Aorta (tissue), 5 donors: Measurements from ENCODE around the gene ASAP2. TPM values are rescaled to one million over a fixed set of nuclear protein-coding genes. Genes with fewer than 3 reads are reported as not detected.

Experiments
- ATAC-seq: fragments of 200-7000 bp; cut with Tn5 transposase; one replicate; pipeline ENCODE4 v1.9.1; 2022; ENCODE audit warnings: moderate library complexity; ENCODE audit not compliant: low FRiP score
- DNase-seq, 2 donors: peaks; one replicate each; pipeline ENCODE4 v3.0.0-alpha.2; 2020
- H3K27ac ChIP-seq, 2 donors: one replicate each; pipeline ENCODE4 v1.5.1; 2013; ENCODE audit warnings: low read length in 2 of 2, mild to moderate bottlenecking in 2 of 2, moderate library complexity in 2 of 2, control low read depth in 1 of 2, inconsistent platforms in 1 of 2, low read depth in 1 of 2
- H3K27me3 ChIP-seq, 2 donors: one replicate each; pipeline ENCODE4 v1.6.1; 2013; ENCODE audit warnings: control low read depth in 1 of 2, low read length in 1 of 2, mild to moderate bottlenecking in 1 of 2, moderate library complexity in 1 of 2; ENCODE audit not compliant: insufficient read depth in 2 of 2, control insufficient read depth in 1 of 2
- H3K36me3 ChIP-seq, 2 donors: one replicate each; pipeline ENCODE4 v1.6.1; 2013; ENCODE audit warnings: control low read depth in 1 of 2, low read length in 1 of 2, mild to moderate bottlenecking in 1 of 2; ENCODE audit not compliant: insufficient read depth in 2 of 2, control insufficient read depth in 1 of 2
- H3K4me1 ChIP-seq, 2 donors: one replicate each; pipeline ENCODE4 v1.6.1; 2013; ENCODE audit warnings: low read length in 2 of 2, control low read depth in 1 of 2, mild to moderate bottlenecking in 1 of 2, moderate library complexity in 1 of 2; ENCODE audit not compliant: insufficient read depth in 2 of 2, control insufficient read depth in 1 of 2
- H3K4me3 ChIP-seq, 2 donors: one replicate each; pipeline ENCODE4 v1.5.1; 2013; ENCODE audit warnings: low read length in 2 of 2, control low read depth in 1 of 2, mild to moderate bottlenecking in 1 of 2
- H3K9me3 ChIP-seq: one replicate; pipeline ENCODE4 v1.6.1; 2013; ENCODE audit warnings: mild to moderate bottlenecking, low read length; ENCODE audit not compliant: control insufficient read depth
- WGBS, 2 donors: extraction: QIAGEN DNeasy Blood & Tissue Kit; methylation state at CpG; one replicate each; pipeline ENCODE4 v1.1.7; 2013; 5-methylcytosine and 5-hydroxymethylcytosine counted together
- intact Hi-C, 2 donors: fragments of 100-400 bp; cut with DNase I; formaldehyde crosslinking; loops; one replicate each; pipeline versions ENCODE4 v1.14.2 to v1.15.0; 2022
- polyA plus RNA-seq, 2 donors: library from polyadenylated mRNA; stranded (reverse); fragments of 200-250 nt; gene quantifications; one replicate each; pipeline ENCODE4 v1.2.3, GENCODE V29; 2013
- total RNA-seq, 2 donors: library from RNA; stranded (reverse); fragmentation: NEBNext Ultra II Directional; extraction: Animal tissue kit (Norgen Biotek cat#: 25700); gene quantifications; one replicate each; pipeline ENCODE4 v1.2.1, GENCODE V29; 2021
- donor health status: healthy with polysubstance abuse.
- donor health status: Bipolar disorder and iron deficiency.
- donor health status: DM: no; HTN: no; CAD: no.
- donor health status: DM: no; HTN: no; CAD: no.
- donor health status: DM: yes; HTN: yes; CAD: no.

ASAP2 gene
- total and polyA plus RNA-seq, 4 donors: 16.7 to 72.4 (median 48.8) TPM

DNA sequence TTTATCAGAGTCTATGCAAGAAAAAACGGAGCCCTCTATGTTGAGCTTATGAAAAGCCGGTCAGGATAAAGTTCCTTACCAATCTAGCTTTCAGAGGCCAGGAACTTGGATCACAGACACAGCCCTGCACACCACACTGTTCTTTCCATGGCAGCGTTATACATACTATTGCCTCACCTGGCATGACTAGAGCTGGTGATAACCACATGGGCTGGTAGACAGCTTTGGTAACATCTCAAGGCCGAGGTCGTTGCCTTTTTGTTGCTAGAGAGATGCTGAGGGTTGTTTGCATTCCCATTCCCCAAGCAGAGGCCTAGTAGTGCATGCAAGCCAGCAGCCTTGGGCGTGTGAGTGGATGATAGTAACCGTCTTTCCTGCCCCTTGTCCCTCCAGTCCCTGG lies 138.7 kb downstream of the ASAP2 start:
- H3K4me3 ChIP-seq: no peak overlapping the region
- H3K4me1 ChIP-seq: no peaks in the 10 kb centered on the region
- no peaks in the 10 kb centered on the region for H3K27me3 ChIP-seq
- no peak overlapping the region for H3K27ac ChIP-seq
- peaks cover 2 to 4% of the 10 kb centered on the region in 2 donors for H3K36me3 ChIP-seq
- intact Hi-C loops: no loop called here
- H3K9me3 ChIP-seq: no peaks in the 10 kb centered on the region
- 92 to 93% methylated on average over 7 of the region's 7 CpGs for WGBS, 2 donors
- DNase-seq: no peak
- ATAC-seq: no peak

DNA sequence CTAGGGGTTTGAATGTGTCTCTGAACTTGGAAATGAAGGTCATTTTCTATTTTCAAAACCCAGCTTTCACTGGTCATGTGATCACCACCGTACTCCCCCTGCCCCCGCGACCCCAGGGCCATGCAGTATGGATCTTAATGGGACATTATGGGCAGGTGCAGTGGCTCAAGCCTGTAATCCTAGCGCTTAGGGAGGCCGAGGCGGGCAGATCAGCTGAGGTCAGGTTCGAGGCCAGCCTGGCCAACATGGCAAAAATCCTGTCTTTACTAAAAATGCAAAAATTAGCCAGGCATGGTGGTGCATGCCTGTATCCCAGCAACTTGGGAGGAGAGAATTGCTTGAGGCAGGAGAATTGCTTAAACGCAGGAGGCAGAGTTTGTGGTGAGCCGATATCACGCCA lies 139.4 kb downstream of the ASAP2 start:
- no peak overlapping the region for H3K4me3 ChIP-seq
- H3K9me3 ChIP-seq: no peaks in the 10 kb centered on the region
- DNase-seq (no peak), ATAC-seq (no peak)
- intact Hi-C loops: no loop called here
- whole genome bisulfite sequencing, 2 donors: 95 to 96% methylated on average over 10 of the region's 10 CpGs
- H3K27me3 ChIP-seq: no peaks in the 10 kb centered on the region
- no peak overlapping the region for H3K27ac ChIP-seq
- peaks cover 0 to 4% of the 10 kb centered on the region in 2 donors for H3K36me3 ChIP-seq
- H3K4me1 ChIP-seq: no peaks in the 10 kb centered on the region

DNA sequence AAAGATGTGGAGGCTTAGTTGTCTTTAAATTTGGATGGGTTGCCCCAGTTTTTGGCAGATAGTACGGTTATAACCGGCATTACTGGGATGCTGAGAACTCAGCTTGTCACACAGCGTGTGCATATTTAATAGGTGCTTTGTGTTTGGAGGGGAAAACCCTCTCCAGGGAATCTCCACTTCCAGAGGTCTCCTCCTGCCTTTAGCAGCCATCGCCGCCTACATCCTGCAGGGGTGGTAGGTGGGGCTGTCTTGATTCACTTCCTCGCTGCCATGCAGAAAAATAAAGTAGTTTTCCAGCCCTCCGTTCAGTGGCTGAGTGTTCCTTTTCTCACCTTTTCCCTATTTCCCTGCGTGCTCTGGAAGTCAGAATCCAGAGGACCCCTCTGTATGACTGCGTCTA lies 140.3 kb downstream of the ASAP2 start:
- Histone ChIP-seq H3K9me3 (no peaks in the 10 kb centered on the region), H3K36me3 (peaks cover 0 to 4% of the 10 kb centered on the region in 2 donors), H3K4me3 (no peak overlapping the region), H3K27ac (peak overlapping the region in 1 of 2 donors; percentile 21), H3K4me1 (no peaks in the 10 kb centered on the region), H3K27me3 (no peaks in the 10 kb centered on the region)
- intact Hi-C loops: no loop called here
- DNase-seq: no peak
- WGBS, 2 donors: 92 to 95% methylated on average over 9 of the region's 9 CpGs
- ATAC-seq: peak; percentile 7

DNA sequence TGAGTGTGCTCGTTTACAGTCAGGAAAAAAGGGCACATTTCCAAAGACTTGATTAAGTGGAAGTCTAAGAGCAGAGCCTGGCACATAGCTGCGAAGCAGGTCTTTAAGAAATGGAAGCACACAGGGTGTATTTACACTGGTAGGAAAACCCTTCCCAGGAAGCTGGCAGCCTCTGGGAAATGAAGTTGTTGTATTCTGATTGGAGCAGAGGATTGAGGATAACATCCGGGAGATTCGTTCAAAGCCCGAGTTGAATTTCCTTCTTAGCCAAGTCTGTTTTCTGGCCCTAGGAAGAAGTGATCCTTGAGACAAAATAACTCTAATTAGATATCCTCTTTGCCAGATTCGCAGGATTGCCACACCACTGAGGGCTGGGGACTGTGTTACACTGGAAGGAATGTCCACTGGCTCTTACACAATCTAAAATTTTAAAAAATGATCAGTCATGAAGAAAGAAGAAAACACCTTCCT lies 140.8 kb downstream of the ASAP2 start:
- no peaks in the 10 kb centered on the region for H3K9me3 ChIP-seq
- H3K27ac ChIP-seq: peak overlapping the region in 1 of 2 donors; percentile 39
- no peak overlapping the region for H3K4me3 ChIP-seq
- H3K36me3 ChIP-seq: peaks cover 2 to 4% of the 10 kb centered on the region in 2 donors
- 11 to 13% methylated on average over 6 of the region's 6 CpGs for WGBS, 2 donors
- intact Hi-C loops: no loop called here
- peak; percentile 91 for ATAC-seq
- H3K4me1 ChIP-seq: no peaks in the 10 kb centered on the region
- no peaks in the 10 kb centered on the region for H3K27me3 ChIP-seq
- peak in 1 of 2 donors; percentile 76 for DNase-seq

DNA sequence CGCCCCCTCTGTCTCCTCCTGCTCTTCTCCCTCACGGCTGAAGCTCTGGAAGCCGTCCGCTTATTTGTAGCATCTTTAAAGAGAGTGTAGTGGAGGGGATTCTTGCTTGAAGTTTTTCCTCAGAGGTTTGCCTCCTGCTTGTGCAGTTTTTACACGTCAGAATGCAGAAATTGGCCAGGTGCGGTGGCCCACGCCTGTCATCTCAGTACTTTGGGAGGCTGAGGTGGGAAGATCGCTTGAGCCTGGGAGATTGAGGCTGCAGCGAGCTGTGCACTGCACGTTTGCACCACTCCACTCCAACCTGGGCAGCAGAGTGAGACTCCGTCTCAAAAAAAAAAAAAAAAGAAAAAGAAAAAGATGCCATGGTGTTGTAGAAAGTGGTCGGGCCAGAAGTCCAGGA lies 147.7 kb downstream of the ASAP2 start:
- intact Hi-C loops: no loop called here
- no peak overlapping the region for H3K27ac ChIP-seq
- no peak overlapping the region for H3K4me3 ChIP-seq
- ATAC-seq (no peak), DNase-seq (no peak)
- no peaks in the 10 kb centered on the region for H3K4me1 ChIP-seq
- no peaks in the 10 kb centered on the region for H3K9me3 ChIP-seq
- 88 to 91% methylated on average over 12 of the region's 12 CpGs for WGBS, 2 donors
- no peaks in the 10 kb centered on the region for H3K27me3 ChIP-seq
- H3K36me3 ChIP-seq: peaks cover 5 to 13% of the 10 kb centered on the region in 2 donors

DNA sequence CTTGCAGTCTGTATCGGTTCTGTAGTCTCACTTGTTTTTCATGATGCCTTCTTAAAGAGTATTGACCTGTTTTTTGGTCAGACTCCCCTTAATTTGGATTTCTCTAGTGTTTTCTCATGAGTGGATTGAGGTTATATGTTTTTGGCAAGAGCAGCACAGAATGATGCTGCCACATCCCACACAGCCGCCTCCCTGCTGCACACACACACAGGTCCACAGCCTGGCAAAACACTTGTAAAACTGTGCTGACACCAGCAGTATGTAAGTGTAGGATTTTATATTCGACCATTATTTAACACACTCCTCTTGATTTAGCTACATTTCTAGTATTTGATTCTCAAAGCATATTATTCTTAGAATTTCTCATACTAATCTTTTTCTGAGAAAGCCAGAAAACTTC lies 148.7 kb downstream of the ASAP2 start:
- peaks cover 5 to 17% of the 10 kb centered on the region in 2 donors for H3K36me3 ChIP-seq
- H3K9me3 ChIP-seq: no peaks in the 10 kb centered on the region
- no peaks in the 10 kb centered on the region for H3K27me3 ChIP-seq
- no peak for DNase-seq
- 83 to 86% methylated on average over 3 of the region's 3 CpGs for WGBS, 2 donors
- H3K4me3 ChIP-seq: no peak overlapping the region
- intact Hi-C loops: no loop called here
- no peak overlapping the region for H3K27ac ChIP-seq
- no peak for ATAC-seq
- H3K4me1 ChIP-seq: no peaks in the 10 kb centered on the region

DNA sequence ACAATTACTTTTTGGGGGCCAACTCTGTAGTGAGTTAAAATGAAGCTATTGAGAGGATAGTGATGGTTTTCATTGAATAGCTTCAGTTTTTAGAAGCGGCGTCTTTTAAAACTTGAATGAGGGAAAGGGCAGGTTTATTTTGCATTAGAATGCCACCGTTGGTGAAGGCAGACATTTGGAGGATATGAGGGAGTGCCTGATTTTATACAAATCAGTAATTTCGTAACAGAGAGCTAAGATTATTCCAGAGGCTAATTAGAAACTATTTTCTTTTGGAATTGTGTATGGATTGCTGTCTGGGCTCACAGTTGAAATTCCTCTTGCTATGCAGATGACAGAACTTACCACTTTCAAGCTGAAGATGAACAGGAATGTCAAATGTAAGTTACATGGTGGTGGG lies 149.1 kb downstream of the ASAP2 start:
- no peak overlapping the region for H3K27ac ChIP-seq
- ATAC-seq (no peak), DNase-seq (no peak)
- no peaks in the 10 kb centered on the region for H3K9me3 ChIP-seq
- peaks cover 5 to 17% of the 10 kb centered on the region in 2 donors for H3K36me3 ChIP-seq
- no peaks in the 10 kb centered on the region for H3K27me3 ChIP-seq
- no peaks in the 10 kb centered on the region for H3K4me1 ChIP-seq
- intact Hi-C loops: no loop called here
- WGBS, 2 donors: 76 to 80% methylated on average over 4 of the region's 4 CpGs
- no peak overlapping the region for H3K4me3 ChIP-seq

DNA sequence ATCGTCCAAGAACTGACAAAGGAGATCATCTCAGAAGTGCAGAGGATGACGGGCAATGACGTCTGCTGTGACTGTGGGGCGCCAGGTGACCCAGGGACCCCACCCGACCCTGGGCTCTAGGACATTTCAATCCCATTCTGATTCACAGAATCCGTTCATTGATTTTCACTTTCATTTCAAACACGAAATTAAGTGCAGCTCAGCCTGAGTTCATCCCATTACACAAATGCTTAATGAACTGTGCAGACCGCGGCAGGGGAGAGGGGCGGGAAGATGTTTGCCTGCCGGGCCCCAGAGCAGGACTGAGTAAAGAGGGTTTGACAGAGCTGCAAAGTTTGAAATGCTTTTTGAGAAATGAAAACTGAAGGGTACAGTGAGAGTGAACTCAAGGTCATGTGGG lies 149.6 kb downstream of the ASAP2 start:
- no peak overlapping the region for H3K4me3 ChIP-seq
- WGBS, 2 donors: 84 to 86% methylated on average over 11 of the region's 11 CpGs
- peaks cover 5 to 17% of the 10 kb centered on the region in 2 donors for H3K36me3 ChIP-seq
- intact Hi-C loops: no loop called here
- no peaks in the 10 kb centered on the region for H3K9me3 ChIP-seq
- no peaks in the 10 kb centered on the region for H3K4me1 ChIP-seq
- no peaks in the 10 kb centered on the region for H3K27me3 ChIP-seq
- H3K27ac ChIP-seq: no peak overlapping the region
- no peak for ATAC-seq
- no peak for DNase-seq

DNA sequence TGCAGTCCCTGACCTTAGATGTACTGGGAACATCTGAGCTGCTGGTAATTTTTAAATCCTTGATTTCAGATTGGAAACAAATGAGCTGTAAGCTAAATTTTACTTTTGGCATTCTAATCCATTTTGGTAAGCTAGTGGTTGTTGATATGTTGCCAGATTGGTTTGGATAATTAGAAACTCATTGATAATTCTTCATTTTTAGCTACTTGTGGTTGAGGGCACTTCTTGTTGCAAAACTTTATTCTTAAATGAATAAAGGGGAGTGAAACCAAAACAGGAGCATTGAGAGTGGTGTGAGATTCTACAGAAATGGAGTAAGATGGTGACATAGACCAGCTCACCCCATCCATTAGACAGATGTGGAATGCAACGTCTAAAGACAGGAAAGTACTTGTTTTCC lies 152.2 kb downstream of the ASAP2 start:
- DNase-seq: no peak
- no peaks in the 10 kb centered on the region for H3K9me3 ChIP-seq
- no peak overlapping the region for H3K27ac ChIP-seq
- no peaks in the 10 kb centered on the region for H3K4me1 ChIP-seq
- WGBS, 2 donors: 41 to 45% methylated on average over 1 of the region's 1 CpG
- H3K36me3 ChIP-seq: peaks cover 2 to 20% of the 10 kb centered on the region in 2 donors
- ATAC-seq: no peak
- no peak overlapping the region for H3K4me3 ChIP-seq
- intact Hi-C loops: no loop called here
- H3K27me3 ChIP-seq: no peaks in the 10 kb centered on the region
